ENCODE results near the gene DDX59. TPM values are rescaled to one million over a fixed set of nuclear protein-coding genes. Genes with fewer than 3 reads are reported as not detected.

The DDX59 gene
- total RNA-seq, 1 experiment from 2014 or later = 24.6 TPM

- Histone ChIP-seq H3K4me3 (ENCODE audit: low read length) (no peak overlapping the region), H3K4me2 (ENCODE audit: low read length) (no peak overlapping the region), H3K9me3 (ENCODE audit: low read length) (no peaks in the 10 kb centered on the region), H3K27ac (ENCODE audit: low read length) (no peak overlapping the region), H3K9me2 (replicated peaks; ENCODE audit: low read length) (no peaks in the 10 kb centered on the region), H3K4me1 (ENCODE audit: insufficient read depth, low read length) (no peaks in the 10 kb centered on the region), H3K27me3 (ENCODE audit: low read length) (no peaks in the 10 kb centered on the region), H2AFZ (ENCODE audit: low read length) (no peak overlapping the region), H3K36me3 (ENCODE audit: low read depth, low read length) (no peaks in the 10 kb centered on the region), H3F3A (ENCODE audit: low read length, unreplicated experiment) (no peaks in the 10 kb centered on the region), H3K79me2 (ENCODE audit: low read length) (no peaks in the 10 kb centered on the region), H4K20me1 (ENCODE audit: low read length) (no peaks in the 10 kb centered on the region), H3K9ac (ENCODE audit: low read length) (no peak overlapping the region)
- ChIA-PET POLR2A (ENCODE audit: unreplicated experiment) (no interaction called here), CTCF (interaction anchor here (0.7 kb wide), 1 partner anchor 172 kb away, joined by 4 read pairs; no protein-coding TSS in a partner anchor)
- no TSS peak for BruUV-seq (replicated peaks)
- ATAC-seq (no peak), DNase-seq (no peak)
- intact Hi-C loops (cut with micrococcal nuclease) = no loop called here
- no peak for TF ChIP-seq CTCF (conservative IDR thresholded peaks at IDR 0.05; ENCODE audit: low read depth, low read length)
- TF ChIP-seq EZH2 (IDR thresholded peaks at IDR 0.05; ENCODE audit: low read length, unreplicated experiment) = no peak
- TF ChIP-seq EZH2phosphoT487 (IDR thresholded peaks at IDR 0.05; ENCODE audit: borderline replicate concordance, low read length) = no peak
These were observed 39.7 kb downstream of the DDX59 start for GRCh38 chr1:200629876-200630514.

GRCh38 chr1:200628223-200628881 lies 41.4 kb downstream of the DDX59 start:
- H3F3A ChIP-seq (ENCODE audit: low read length, unreplicated experiment) = no peaks in the 10 kb centered on the region
- ATAC-seq (no peak), DNase-seq (no peak)
- H3K36me3 ChIP-seq (ENCODE audit: low read depth, low read length) = no peaks in the 10 kb centered on the region
- no peak overlapping the region for H3K27ac ChIP-seq (ENCODE audit: low read length)
- no peak overlapping the region for H3K9ac ChIP-seq (ENCODE audit: low read length)
- H4K20me1 ChIP-seq (ENCODE audit: low read length) = no peaks in the 10 kb centered on the region
- H3K4me2 ChIP-seq (ENCODE audit: low read length) = no peak overlapping the region
- BruUV-seq (replicated peaks) = no TSS peak
- H3K9me2 ChIP-seq (replicated peaks; ENCODE audit: low read length) = no peaks in the 10 kb centered on the region
- no peaks in the 10 kb centered on the region for H3K27me3 ChIP-seq (ENCODE audit: low read length)
- CTCF ChIA-PET = no interaction called here
- no peaks in the 10 kb centered on the region for H3K4me1 ChIP-seq (ENCODE audit: insufficient read depth, low read length)
- no peak for TF ChIP-seq CTCF (conservative IDR thresholded peaks at IDR 0.05; ENCODE audit: low read depth, low read length)
- TF ChIP-seq EZH2 (IDR thresholded peaks at IDR 0.05; ENCODE audit: low read length, unreplicated experiment) = no peak
- TF ChIP-seq EZH2phosphoT487 (IDR thresholded peaks at IDR 0.05; ENCODE audit: borderline replicate concordance, low read length) = no peak
- POLR2A ChIA-PET (ENCODE audit: unreplicated experiment) = interaction anchor here (0.6 to 0.9 kb wide), 2 partner anchors 110 to 168 kb away, joined by 3 to 6 read pairs; no protein-coding TSS in a partner anchor
- H3K4me3 ChIP-seq (ENCODE audit: low read length) = no peak overlapping the region
- intact Hi-C loops (cut with micrococcal nuclease) = no loop called here
- no peak overlapping the region for H2AFZ ChIP-seq (ENCODE audit: low read length)
- no peaks in the 10 kb centered on the region for H3K9me3 ChIP-seq (ENCODE audit: low read length)
- H3K79me2 ChIP-seq (ENCODE audit: low read length) = no peaks in the 10 kb centered on the region

All from PC-3 (cell line).